ENCODE results near the gene SLC25A24.

The SLC25A24 gene

DNA sequence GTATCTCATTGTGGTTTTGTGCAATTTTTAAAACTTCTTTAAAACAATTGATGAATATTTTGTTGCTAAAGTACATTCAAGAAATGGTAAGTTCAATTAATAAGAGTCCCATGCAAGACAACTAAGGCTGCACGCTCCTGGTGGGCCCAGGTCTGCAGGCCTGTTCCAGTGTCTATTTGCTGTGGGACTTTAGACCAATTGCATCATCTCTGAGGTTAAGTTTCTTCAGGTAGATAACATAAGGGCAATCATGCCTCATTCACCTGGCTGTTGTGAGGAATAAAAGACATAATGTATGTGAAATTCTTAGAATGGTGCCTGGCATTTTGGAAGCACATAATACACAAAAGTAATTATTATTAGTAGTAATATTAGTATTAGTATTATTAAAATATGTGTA, 82.9 kb downstream of the SLC25A24 start:
- Histone ChIP-seq H3K27me3 (ENCODE audit: insufficient read depth, low read length) (no peaks in the 10 kb centered on the region), H2AFZ (ENCODE audit: low read length) (no peak overlapping the region), H3K27ac (ENCODE audit: low read depth, low read length, poor library complexity, severe bottlenecking) (no peak overlapping the region), H3F3A (ENCODE audit: insufficient read depth, low read length) (no peaks in the 10 kb centered on the region), H3K4me2 (ENCODE audit: low read length) (no peak overlapping the region), H3K4me1 (ENCODE audit: insufficient read depth, low read length, severe bottlenecking) (peaks cover 6% of the 10 kb centered on the region), H3K9me3 (ENCODE audit: low read length) (no peaks in the 10 kb centered on the region), H3K79me2 (ENCODE audit: insufficient read depth, low read length) (no peaks in the 10 kb centered on the region), H3K36me3 (ENCODE audit: insufficient read depth, low read length) (no peaks in the 10 kb centered on the region), H3K4me3 (ENCODE audit: low read depth, low read length, poor library complexity, severe bottlenecking) (no peak overlapping the region), H3K9me2 (ENCODE audit: low read depth, low read length) (no peaks in the 10 kb centered on the region), H4K20me1 (ENCODE audit: insufficient read depth, low read length) (no peaks in the 10 kb centered on the region), H3K9ac (ENCODE audit: low read length) (no peak overlapping the region)
- TF ChIP-seq CTCF (IDR thresholded peaks at IDR 0.05; ENCODE audit: low read length) (no peak), EZH2 (IDR thresholded peaks at IDR 0.05; ENCODE audit: borderline replicate concordance, low read length) (no peak)

DNA sequence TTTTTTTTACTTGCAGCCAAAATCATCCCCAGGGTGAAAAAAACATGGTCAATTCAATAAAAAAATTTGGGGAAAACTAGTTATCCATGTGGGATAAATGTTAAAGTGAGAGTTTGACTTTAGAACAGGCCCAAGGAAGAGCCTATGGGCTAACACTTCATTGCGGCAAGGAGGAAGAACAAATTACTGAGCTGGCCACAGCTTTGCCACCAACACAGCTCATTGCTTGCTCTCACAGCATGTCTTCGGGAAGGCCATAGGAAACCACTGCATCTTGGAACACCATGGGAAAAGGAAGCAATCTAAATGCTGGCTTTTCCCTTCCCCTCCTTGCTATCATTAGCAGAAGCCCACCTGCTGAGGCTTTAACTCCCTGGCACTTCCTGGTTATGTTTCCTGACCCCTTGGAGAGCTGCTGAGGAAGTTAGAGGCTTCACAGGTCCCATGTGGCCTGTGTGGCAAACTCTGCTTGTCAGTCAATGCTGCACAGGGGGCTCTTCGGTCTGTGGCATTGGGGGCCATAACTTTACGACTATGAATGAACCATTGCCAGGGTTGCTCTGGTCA, 86.0 kb downstream of the SLC25A24 start:
- no peaks in the 10 kb centered on the region for H3K9me2 ChIP-seq (ENCODE audit: low read depth, low read length)
- no peak overlapping the region for H3K4me3 ChIP-seq (ENCODE audit: low read depth, low read length, poor library complexity, severe bottlenecking)
- peaks cover 6% of the 10 kb centered on the region for H3K4me1 ChIP-seq (ENCODE audit: insufficient read depth, low read length, severe bottlenecking)
- H3K9ac ChIP-seq (ENCODE audit: low read length), result no peak overlapping the region
- H2AFZ ChIP-seq (ENCODE audit: low read length), result 0 out of 2 replicates have a peak overlapping the region, but pooled peaks have one; percentile 18
- no peaks in the 10 kb centered on the region for H3K27me3 ChIP-seq (ENCODE audit: insufficient read depth, low read length)
- H3K9me3 ChIP-seq (ENCODE audit: low read length), result no peaks in the 10 kb centered on the region
- no peaks in the 10 kb centered on the region for H3F3A ChIP-seq (ENCODE audit: insufficient read depth, low read length)
- H3K36me3 ChIP-seq (ENCODE audit: insufficient read depth, low read length), result no peaks in the 10 kb centered on the region
- no peak overlapping the region for H3K27ac ChIP-seq (ENCODE audit: low read depth, low read length, poor library complexity, severe bottlenecking)
- H3K79me2 ChIP-seq (ENCODE audit: insufficient read depth, low read length), result no peaks in the 10 kb centered on the region
- no peaks in the 10 kb centered on the region for H4K20me1 ChIP-seq (ENCODE audit: insufficient read depth, low read length)
- TF ChIP-seq EZH2 (IDR thresholded peaks at IDR 0.05; ENCODE audit: borderline replicate concordance, low read length) (no peak), CTCF (IDR thresholded peaks at IDR 0.05; ENCODE audit: low read length) (no peak)
- H3K4me2 ChIP-seq (ENCODE audit: low read length), result no peak overlapping the region

DNA sequence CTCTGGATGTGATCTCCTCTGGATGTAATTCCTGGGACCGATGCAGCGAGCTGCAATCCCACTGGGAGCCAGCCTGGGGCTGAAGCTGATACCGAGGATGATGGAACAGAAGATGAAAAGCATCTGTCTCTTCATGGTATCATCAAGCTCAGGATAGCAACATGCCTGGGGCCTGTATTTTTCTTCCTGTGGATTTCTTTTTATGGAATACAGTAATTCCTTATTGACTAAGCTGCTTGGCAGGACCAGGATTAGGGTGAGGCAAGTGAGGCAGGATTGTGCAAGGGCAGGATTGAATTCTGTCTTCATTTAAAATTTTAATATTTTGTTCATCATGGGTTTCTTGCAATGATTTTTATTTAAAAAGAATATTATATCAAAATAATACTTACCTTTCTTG, 86.6 kb downstream of the SLC25A24 start:
- H3K27ac ChIP-seq (ENCODE audit: low read depth, low read length, poor library complexity, severe bottlenecking), result no peak overlapping the region
- no peak overlapping the region for H2AFZ ChIP-seq (ENCODE audit: low read length)
- no peaks in the 10 kb centered on the region for H3K27me3 ChIP-seq (ENCODE audit: insufficient read depth, low read length)
- H3K4me1 ChIP-seq (ENCODE audit: insufficient read depth, low read length, severe bottlenecking), result peaks cover 6% of the 10 kb centered on the region
- H3K4me2 ChIP-seq (ENCODE audit: low read length), result no peak overlapping the region
- H4K20me1 ChIP-seq (ENCODE audit: insufficient read depth, low read length), result no peaks in the 10 kb centered on the region
- H3K36me3 ChIP-seq (ENCODE audit: insufficient read depth, low read length), result no peaks in the 10 kb centered on the region
- no peaks in the 10 kb centered on the region for H3K9me2 ChIP-seq (ENCODE audit: low read depth, low read length)
- H3F3A ChIP-seq (ENCODE audit: insufficient read depth, low read length), result no peaks in the 10 kb centered on the region
- H3K4me3 ChIP-seq (ENCODE audit: low read depth, low read length, poor library complexity, severe bottlenecking), result no peak overlapping the region
- H3K9ac ChIP-seq (ENCODE audit: low read length), result no peak overlapping the region
- TF ChIP-seq CTCF (IDR thresholded peaks at IDR 0.05; ENCODE audit: low read length) (no peak), EZH2 (IDR thresholded peaks at IDR 0.05; ENCODE audit: borderline replicate concordance, low read length) (no peak)
- H3K9me3 ChIP-seq (ENCODE audit: low read length), result no peaks in the 10 kb centered on the region
- H3K79me2 ChIP-seq (ENCODE audit: insufficient read depth, low read length), result no peaks in the 10 kb centered on the region

Measured in OCI-LY1 (cell line).